Cerebellar nuclear complex (tissue), 1 donor: ENCODE results near the gene PDE6B.

Source experiments
- DNase-seq, 2 experiments: peaks; one replicate each; lab custom pipeline; 2025; lab: John Stamatoyannopoulos, UW

Gene PDE6B

DNA sequence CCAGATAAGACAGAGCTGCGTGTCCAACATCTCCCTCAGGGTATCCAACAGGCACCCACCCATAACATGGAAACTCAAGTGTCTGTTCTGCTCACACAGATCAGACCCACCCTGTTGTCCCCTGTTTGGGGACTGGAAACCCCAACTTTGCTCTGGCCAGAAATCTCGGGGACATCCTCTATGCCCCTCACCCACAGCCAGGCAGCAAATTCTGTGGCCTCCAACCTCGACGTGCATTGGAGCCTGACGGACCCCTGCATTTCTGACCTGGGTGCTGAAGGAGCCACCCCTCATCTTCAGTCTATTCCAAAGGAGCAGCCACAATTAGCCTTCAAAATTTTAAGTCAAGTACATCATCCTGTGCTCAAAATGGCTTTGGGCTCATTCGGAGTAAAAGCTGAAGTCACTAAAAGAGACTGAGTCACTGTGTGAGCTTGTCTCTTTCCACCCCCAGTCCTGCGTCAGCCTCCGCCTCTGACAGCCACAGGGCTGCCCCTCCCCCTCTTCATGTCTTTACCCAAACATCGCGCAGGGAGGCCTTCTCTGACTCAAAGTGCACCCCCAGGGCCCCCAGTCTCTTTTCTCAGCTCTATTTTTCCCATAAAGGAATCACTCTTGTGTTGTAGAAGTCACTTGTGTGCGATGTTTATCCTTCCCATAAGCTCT, 24.4 kb upstream of the PDE6B start:
- DNase-seq, result no peak

DNA sequence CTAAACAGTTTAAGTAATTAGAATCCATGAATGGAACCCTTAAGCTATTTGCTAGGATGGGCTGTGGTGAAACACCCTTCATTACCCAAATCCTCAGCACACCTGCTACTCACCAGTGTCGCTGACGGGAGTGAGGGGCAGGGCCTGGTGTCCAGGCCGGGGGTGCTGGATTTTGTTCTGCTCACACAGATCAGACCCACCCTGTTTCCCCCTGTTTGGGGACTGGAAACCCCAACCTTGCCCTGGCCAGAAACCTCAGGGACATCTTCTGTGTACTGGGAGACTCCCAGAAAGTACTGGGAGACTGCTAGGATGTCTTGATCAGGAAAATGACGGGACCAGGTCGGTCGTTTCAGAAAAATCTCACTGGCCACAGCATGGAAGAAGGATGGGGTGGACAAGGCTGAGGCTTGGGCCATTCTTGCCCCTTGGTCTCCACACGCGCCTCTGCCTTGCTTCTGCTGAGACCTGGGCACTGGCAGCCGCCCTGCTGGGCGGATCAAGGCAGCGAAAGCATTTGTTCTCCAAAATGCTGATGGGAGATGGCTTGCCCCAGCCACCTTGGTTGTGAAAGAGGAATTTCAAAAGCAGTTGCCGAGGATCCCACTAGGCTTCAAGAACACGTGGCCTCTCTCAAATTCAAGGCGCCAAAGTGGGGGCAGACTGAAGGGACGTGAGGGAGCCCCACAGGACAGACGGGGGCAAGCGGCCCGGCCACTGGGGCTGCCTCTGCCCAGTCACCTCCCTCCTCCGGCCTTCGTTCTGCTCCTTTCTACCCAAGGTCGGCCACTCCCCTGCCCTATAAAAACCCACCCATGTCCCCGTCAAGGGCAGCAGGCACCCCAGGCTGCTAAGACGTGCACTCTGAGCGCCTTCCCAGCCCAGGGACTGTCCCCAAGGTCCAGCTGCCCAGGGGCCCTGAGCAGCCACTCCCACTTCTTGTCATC, 23.5 kb upstream of the PDE6B start:
- no peak for DNase-seq

DNA sequence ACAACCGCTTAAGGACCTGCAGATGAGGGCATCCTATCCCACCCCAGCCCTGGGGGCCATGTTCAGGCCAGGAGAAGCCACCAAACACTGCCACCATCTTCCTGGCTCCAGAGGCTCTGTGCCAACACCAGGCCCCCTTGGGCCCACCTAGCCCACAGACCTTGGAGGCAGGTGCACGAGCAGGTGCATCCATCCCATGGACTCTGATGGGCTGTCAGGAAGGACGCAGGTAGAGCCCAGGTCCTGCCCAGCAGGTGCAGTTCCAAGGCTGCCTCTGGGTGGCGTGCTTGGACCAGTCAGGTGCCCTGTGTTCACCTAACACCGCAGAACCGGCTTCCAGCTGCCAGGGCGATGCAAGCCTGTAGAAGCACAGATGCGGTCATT, 22.8 kb upstream of the PDE6B start:
- no peak for DNase-seq

DNA sequence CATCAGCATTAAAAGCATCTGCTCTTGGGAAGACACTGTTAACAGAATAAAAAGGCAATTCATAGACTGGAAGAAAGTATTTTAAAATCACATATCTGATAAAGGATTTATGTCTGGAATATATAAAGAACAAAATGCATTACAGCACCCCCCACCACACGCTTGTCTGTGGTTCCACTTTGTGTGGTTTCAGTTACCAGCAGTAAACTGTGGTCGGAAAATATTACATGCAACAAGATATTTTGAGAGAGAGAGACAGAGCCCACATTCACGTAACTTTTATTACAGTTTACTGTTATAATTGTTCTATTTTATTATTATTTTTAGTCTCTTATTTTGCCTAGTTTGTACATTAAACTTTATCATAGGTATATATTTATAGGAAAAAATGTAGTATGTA, 21.2 kb upstream of the PDE6B start:
- DNase-seq, result no peak

DNA sequence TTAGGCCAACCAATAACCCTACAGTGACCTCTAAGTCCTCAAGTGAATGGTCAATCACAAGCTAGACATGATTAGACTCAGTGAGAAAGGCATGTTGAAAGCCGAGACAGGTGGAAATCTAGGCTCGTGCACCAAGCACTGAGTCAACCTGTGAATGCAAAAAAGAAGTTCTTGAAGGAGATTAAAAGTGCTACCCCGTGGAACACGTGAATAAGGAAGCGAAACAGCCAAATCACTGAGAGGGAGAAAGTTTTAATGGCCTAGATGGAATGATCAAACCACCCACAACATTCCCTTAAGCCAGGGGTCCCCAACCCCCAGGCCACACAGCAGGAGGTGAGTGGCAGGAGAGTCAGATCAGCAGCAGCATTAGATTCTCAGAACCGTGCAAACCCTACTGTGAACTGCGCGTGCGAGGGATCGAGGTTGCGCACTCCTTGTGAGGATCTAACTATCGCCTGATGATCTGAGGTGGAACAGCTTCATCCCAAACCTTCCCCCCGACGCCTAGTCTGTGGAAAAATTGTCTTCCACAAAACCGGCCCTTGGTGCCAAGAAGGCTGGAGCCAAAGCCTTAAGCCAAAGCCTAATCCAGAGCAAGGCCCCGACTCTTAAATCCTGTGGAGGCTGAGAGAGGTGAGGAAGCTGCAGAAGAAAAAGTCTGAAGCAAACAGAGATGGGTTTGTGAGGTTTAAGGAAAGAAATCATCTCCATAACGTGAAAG, 19.5 kb upstream of the PDE6B start:
- no peak for DNase-seq

DNA sequence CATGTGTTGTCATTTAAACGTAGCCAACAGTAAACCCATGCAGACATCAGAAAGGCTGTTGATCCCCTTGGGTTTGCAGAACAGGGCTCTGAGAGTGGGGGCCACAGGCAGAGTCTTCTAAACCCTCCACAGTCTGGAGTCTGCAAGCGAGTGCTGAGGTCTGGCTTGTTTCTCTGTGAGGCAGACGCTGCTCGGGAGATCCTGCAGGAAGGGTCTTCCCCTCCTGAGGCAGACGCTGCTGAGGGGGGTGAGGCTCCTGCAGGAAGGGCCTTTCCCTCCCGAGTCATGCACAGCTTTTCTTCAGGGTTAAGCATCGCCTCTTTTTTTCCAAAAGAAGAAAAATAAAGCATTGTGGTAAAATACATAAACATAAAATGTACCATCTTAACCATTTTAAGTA, 17.1 kb upstream of the PDE6B start:
- DNase-seq, result no peak

DNA sequence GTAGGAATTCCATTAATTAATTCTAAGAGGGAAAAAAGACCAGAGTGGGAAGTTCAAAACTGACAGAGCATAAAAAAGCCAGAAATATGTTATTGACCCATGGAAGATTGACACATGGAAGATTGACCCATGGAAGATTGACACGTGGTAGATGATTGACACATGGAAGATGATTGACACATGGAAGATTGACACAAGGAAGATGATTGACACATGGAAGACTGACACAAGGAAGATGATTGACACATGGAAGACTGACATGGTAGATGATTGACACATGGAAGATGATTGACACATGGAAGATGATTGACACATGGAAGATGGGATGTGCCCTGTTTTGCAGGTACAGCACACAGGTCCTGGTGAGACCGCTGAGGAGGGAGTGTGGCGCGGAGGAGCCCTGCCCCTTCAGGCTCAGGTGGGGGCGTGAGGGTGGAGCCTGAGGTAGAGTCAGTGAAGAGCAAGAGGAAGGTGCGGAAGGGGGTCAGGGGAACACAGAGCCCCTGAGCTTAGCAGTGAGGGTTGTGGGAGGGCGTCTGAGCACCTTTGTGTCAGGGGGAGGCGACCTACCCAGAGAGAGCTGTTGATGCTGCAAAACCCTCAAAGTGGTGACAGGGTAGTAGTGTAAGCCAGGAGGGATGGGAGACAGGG, 15.8 kb upstream of the PDE6B start:
- DNase-seq, result no peak

DNA sequence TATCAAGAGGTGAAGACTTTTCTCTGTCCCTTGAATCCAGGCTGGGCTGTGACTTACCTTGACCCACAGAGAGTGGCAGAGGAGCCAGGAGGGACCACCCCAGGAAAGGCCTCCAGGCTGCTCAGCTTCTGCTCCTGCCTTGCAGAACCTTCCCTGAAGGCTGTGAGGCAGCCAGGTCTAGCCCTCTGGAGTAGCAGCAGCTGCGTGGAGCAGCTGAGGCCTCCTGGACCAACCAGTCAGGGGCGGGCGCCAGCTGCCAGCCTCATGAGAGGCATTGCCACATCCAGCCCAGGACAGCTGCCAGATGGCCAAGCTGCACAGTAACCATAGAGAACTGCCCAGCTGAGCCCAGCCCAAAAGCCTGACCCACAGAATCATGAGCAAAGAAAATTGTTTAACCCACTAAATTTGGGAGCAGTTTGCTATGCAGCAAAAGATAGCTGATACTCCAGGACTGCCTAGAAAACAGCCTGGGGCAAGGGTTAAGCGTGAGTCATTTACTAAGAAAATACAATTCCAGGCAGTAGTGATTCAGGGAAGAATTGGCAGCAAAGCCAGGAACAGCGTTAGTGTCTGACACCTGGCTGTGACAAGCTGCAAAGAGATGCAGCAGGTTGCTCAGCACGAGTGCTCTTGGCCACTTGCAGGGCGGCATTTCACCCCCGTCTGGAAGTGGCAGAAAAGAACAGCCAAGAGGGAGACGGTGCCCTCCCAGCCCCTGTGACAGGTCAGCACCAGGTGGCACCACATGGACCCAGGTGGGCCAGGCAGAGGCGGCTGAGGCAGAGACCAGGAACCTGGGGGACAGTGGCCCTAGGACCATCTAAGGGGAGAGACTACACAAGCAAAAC, 14.7 kb upstream of the PDE6B start:
- DNase-seq, result no peak

DNA sequence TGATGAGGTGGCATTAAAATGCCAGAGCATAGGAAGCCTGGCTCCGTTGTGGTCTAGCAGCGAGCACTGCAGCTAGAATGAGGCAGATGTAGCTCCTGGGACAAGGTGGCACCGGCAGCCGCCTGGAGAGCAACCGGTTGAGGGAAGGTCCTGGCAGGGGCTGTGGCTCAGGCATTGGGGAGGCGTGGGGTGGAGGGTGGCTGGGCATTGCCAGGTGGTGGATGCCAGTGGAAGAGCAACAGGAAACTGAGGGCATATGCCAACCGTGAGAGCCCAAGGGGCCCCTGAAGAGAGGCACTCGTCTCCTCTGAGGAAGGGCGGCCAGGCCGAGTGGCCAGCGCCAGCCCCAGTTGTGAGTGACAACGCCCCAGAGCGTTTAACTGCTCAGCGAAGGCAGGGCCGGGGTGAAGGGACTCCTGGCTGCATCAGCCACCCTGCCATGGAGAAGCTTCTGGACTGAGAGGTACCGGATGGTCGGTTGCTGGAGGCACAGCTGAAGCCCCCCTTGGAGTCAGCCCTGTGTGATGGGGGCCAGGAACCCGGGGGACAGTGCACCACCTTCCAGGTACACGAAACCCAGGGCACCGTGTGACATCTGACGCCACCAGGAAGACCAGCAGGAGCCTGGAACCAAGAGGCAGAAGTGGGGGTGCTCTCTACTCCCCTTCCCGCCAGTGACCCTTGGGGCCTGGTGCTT, 13.2 kb upstream of the PDE6B start:
- no peak for DNase-seq

DNA sequence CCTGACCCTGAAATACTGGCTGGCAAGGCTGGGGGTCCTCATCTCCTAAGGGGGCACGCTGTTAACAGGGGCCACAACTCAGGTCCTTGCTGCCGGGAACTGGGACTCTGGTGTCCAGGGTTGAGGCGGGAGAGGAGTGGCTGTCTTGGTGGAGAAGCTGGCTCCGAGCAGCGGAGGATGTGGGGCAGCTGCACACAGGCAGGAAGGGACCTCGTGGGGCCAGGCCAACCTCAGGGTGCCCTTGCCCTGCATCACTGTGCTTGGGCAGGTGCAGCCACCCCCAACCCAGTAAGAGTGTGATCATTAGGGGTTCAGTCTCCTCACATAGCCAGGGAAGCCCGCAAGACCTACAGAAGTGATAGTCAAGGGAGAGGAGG, 12.6 kb upstream of the PDE6B start:
- DNase-seq, result no peak

DNA sequence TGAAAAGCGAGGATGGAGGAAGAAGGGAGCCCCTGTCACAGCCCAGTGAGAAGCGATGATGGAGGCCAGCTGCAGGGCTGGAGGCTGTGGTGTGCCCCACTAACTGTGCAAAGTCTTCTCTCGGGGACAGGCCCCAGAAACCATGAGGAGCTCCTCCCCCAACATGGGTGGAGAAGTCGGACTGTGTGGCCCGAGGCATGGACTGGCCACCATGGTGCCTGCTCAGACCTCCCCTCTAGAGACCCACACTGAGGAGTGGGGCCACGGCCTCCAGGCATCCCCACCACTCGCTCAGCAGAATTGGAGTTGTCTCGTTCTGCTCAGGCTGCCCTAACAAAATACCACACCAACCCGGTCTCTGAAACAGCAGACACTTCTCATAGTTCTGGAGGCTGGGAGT, 12.2 kb upstream of the PDE6B start:
- no peak for DNase-seq

DNA sequence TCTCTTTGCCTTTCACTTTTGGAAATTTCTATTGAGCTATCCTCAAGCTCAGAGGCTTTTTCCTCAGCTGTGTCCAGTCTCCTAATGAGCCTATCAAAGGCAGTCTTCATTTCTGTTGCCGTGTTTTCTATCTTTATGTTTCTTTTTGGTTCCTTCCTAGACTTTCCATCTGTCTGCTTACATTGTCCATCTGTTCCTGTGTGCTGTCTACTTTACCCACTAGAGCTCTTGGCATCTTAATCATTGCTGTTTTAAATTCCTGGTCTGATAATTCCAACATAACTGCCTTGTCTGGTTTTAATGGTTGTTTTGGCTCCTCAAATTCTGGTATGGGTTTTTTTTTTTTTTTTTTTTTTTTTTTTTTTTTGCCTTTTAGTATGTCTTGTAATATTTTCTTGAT, 9.3 kb upstream of the PDE6B start:
- DNase-seq, result no peak

DNA sequence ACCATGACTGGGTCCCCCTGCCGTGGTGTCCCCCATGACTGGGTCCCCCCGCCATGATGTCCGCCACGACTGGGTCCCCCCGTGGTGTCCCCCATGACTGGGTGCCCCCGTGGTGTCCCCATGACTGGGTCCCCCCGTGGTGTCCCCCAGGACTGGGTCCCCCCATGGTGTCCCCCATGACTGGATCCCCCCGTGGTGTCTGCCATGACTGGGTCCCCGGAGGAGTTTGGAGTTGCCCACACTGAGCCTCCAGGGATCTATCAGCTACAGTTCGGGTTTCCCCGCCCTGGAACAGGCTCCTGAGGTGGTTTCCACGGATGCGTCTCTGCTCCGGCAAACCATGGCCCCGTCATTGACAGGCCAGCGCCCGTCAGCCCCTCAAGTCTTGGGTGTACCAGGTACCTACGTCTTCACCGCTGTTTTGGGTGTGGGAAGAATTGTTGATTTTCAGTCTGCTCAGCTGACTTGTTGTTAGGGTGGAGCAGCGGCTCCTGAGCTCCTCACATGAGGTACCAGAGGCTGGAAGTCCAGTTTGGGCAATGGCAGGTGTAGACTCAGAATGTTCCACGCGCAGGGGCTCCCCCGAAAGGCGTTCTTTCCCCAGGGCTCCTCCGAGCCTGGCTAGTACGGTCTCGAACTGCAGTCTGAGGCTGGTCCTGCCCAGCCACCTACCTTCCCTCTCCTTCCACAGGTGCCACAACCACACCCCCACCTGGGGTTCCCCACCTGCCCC, 8.3 kb upstream of the PDE6B start:
- DNase-seq, result no peak

DNA sequence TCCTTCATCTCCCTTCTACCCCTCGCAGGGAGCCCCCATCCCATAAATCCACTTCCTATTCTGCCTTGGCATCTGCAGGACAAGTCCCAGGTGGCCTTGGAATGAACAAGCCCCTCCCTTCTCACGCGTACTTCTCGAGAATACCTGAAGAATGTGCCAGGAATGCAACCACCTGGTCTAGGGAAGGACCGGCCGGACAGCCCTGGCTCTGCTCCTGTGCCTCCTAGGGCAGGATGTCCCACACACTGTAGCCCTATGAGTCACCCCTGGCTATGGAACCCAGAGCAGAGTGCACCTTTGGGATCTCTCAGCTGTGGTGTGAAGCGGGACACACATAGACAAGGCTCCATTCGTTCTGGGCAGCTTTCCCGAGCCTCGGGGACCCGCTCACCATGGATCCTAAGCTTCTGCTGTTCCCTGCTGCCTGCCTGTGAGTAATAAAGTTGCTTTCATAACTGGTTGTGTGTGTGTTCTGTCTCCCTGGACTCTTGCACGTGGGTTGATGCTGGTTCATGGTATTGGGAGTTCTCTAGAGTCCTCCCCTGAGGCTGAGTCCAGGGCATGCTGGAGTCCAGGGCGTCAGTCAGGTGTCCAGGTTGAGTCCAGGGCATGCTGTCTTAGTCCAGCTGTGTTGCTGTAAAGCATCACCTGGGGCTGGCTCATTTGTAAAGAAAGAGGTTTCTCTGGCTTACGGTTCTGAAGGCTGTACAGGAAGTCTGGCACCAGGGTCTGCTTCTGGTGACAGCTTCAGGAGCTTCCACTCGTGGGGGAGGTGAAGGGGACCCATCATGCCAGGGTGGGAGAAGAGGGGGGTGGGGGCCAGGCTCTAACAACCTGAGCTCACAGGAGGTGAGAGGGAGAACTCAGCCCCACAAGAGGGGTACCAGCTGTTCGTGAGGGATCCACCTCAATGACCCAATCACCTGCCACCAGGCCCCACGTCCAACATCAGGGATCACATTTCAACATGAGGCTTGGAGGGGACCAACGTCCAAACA, 7.4 kb upstream of the PDE6B start:
- no peak for DNase-seq

DNA sequence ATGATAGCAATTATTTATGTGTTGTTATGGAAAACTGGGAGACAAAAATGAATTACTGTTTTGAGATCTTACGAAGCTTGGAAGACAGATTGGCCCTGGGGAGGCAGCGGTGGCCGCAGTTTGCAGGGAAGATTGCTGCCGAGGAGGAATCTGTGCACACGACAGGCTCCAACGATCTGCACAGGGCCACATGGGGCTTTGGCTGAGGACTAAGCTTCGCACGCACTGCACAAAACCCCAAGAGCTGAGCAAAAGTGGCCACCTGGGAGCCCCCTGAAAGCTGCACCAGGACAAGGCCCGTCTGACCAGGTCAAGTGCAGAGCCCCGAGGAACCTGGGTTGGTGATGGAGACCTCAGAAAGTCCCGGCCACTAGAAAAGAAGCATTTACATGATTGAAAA, 5.2 kb upstream of the PDE6B start:
- no peak for DNase-seq

DNA sequence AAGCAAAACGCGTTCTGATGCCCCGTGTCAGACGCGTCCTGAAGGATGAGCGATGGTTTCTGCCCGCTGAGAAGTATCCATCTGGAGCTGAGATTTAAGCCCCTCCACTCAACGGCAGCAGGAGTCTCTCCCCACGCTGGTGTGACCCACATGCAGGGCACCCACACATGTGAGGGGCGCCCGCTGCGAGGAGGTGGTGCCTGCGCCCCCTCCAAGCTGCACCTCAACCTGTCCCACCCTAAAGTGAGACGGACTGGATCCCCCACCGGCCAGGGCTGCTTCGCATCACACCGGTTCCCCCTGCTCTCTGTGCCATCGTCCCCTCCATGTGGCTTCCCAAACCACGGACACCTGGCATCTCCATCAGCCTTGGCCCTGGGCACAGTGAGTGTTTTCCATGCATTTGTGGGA, 4.5 kb upstream of the PDE6B start:
- DNase-seq, result no peak

DNA sequence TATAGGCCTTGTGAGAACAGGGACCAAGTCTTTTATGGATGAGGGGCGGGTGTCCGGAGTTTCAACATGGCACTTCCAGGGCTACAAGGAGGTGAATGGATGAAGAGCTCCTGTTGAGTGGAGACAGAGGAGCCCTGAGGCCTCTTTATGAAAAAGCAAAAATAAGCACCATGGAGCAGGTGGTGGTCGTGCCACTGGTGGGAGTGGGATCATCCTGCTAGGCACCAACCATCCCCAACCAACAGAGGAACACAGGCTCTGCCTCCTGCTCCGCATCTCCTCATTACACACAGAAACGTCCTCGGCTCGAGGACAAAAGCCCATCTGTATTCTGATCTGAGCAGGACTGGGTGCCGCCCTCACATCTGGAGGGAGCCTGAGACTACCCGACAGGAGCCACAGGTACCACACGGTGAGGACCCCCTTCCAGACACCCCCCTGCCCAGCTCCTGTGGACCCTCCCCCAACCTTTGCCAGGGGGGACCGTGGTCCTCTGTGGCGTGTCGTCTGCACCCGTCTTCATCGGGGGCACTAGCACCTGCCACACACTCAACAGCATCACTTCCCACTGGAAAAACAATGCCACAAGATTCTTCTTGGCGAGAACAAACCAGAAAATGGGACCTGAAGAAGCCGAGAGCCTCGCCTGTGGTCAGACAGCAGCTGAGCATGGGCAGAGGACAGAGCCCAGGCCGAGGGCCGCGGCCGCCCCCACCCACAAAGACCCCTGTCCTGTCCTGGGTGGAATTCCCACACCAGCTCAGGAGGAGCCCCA, 3.9 kb upstream of the PDE6B start:
- no peak for DNase-seq
